Suppressor macrophage treated with lipopolysaccharide for 4 hours (primary cell): ENCODE results near the gene C18orf54.

Experiments used
- DNase-seq: peaks from one replicate; pipeline ENCODE4 v3.0.0-alpha.2; 2020

Gene C18orf54

DNA sequence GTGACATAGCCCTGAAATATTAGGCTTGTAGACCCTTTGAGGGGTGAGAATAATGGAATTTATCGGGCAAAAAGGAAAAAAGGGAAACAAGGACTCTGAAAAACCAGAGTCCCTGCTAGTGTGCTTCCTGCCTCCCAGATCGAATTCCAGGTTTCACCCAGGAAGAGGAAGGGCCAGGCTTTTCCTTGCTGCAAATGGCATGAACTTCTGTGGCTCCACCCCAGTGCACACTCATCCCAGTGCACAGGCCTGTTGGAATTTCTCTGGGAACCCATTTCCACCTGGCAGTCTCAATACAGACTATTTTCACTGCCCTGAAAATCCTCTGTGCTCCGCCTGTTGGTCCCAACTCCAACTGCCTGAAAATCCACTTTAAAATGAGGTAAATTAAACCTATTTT is 29.9 kb downstream of the C18orf54 start:
- DNase-seq = no peak

DNA sequence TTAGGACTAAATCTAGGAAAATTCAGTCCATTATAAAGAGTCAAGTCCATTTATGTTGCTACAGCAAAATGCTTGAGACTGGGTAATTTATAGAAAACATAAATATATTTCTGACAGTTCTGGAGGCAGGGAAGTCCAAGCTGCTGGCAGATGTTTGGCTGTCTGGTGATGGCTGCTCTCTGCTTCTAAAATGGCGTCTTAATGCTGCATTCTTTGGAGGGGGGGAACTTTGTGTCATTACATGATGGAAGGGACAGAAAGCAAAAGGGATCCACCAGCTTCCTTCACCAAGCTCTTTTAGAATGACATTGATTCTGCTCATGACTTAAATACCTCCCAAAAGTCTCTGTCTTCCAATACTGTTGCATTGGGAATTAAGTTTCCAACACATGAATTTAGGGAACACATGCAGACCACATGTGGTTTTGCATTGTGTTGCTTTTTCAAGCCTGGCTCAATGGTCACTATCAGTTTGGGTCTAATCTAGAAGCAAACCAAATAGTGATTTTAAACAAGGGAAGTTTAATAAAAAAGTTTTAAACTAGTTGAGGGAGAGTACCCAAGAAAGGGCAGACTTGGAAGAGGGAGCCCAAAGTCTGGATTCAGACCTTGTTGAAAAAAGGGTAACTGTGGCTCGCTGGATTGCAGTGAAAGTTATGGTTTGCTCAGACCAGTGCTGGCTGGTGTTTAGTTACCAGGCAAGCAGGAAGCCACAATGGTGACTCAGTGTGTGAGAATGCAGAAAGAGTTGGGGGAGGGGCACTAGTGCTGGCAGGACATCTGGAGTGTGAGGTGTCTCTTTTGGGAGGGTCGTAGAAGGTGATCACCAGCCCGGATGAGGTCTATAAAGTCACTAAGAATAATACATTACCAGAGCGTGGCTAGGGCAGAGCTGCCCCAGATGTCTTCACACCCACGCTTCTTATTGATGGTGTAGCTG is 30.8 kb downstream of the C18orf54 start:
- DNase-seq = peak; percentile 41

DNA sequence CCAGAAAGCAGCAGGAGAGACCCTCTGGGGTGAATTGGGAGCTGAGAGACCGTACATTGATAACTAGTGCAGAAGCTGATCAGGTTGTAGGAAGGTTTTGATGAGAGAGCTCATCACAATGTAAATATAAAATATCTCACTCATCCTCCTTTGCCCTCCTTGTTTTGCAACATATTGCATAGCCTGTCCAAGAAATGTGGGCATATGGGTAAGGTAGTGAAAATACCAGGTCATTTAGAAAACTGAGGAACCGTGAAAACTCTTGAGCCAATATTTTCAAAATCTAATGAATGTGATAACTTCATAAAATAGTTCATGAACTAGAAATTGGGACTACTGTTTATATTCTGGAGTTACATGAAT is 31.4 kb downstream of the C18orf54 start:
- DNase-seq = no peak

DNA sequence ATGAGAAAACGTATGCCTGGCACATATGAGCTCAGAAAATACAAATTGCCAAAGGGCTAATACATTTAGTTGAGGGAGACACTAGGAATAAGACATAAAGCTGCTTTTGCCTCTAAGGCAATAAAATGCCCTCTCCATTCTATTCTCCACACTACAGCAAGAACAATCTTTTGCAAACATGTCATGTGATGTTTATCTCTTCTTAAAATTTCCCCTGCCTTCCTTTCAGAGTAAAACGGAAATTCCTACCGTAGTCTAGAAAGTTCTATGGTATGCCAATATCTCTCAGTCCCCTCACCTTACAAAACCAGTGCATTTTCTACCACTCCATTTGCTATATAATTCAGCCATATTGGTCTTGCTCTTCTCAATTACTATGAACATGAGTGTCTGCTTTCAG is 33.1 kb downstream of the C18orf54 start:
- DNase-seq = no peak

DNA sequence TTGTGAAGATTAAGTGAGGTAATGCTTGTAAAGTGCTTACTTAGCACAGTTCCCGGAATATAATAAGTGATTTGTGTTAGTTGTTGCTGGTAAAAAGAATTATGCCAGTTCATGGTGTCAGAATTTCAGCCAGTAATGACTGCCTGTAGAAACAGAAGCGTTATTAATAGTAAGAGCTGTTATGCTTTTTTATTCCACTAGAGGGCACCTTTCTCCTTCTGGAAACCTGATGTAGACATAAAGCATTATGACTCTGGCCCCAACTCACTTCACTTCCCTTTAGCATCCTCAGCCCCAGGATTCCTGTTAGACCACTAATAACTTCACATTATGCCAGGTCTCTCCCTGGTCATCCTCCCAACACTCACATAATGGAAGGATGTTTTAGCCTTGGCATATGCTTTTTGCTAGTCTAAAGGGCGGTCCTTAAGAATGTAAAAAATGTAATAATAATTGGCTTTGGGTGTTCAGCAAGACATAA is 34.9 kb downstream of the C18orf54 start:
- DNase-seq = peak; percentile 88

DNA sequence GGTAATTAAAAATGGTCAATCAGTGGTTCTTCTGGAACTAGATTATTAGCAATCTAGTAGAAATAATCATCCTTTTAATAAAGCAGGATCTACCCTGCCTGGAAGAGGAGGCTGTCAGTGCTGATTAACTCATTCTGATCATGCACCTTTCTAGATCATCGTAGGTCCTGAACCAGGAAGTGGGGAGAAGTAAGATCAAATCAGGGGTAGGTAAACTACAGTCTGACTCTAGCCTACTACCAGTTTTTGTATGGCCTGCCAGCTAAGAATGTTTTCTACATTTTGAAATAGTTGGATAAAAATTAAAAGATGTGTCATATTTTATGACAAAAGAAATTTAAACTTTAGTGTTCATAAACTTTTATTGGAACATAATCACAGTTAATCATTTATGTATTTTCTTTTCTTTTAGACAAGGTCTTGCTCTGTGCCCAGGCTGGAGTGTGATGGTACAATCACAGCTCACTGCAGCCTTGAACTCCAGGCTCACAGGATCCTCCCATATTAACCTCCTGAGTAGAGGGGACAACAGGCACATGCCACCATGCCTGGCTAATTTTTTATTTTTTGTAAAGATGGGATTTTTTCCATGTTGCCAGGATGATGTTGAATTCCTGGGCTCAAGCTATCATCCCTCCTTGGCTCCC is 36.1 kb downstream of the C18orf54 start:
- DNase-seq = no peak

DNA sequence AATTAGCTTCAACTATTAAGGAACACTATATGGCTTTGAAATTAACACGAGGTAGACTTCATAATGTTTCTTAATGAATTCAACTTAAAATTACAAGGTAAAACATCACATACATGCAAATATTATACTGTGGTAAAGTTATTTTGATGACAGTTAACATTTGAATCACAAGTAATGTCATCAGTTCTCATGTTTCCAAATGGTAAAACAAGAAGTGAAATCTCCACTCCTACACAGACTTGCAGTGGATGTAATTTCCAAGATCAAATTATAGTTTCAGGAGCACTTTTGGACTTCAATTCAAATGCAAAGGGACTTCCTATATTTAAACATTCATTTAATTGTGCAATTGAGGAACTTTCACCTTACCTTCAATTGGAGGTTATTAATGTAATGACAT is 39.1 kb downstream of the C18orf54 start:
- peak; percentile 56 for DNase-seq

DNA sequence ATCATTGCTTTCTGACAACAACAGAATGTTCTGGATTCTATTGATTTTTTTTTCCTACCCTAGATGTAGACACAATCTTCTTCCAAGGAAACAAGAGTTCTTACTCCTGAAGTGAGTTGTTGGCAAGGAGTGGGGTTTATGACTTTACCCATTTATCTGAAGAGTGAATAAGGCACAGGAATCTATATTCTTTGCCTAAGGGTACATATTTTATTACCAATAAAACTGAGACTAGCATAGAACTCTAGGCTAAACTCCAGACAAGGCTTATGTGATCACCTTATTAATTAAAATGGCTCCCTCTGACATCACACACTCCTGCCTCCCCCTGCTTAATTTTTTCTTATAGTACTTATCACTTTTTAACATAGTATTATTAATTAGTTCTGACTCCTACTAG is 47.6 kb downstream of the C18orf54 start:
- DNase-seq = no peak

DNA sequence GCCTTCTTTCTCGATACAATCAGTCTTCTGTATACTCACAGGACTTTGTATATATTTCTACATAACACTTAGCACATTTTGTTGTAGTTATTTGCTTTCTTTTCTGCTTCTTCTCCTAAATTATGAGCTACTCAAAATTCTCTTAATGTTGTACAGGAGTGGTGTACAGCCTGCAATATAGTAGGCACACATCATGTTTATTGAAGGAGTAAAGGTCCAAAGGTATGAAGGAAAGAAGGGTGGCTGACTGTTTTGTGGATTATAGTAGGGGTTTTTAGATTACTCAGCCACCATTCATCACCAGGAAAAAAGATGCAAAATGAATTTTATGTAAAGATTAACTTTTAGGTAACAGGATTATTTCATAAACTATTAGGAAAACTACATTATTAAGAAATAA is 54.1 kb downstream of the C18orf54 start:
- DNase-seq = no peak

DNA sequence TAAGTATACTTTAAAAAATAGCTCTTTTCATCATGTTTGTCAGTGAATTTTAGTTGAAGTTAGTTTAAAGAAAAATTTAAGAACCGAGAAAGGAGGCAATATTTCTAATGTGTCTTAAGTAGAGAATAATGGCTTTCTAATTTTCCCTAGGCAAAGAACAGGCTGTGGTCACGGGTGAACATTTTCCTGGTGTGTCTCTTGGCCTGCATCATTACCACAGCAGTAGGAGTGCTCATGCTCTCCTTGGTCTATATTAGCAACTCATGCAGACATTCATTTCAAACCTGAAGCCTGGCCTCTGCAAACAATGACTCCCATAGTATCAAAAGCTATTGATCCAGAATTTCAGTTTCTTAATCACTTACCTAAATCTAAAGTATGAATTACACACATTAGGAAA is 57.4 kb downstream of the C18orf54 start:
- DNase-seq = no peak

DNA sequence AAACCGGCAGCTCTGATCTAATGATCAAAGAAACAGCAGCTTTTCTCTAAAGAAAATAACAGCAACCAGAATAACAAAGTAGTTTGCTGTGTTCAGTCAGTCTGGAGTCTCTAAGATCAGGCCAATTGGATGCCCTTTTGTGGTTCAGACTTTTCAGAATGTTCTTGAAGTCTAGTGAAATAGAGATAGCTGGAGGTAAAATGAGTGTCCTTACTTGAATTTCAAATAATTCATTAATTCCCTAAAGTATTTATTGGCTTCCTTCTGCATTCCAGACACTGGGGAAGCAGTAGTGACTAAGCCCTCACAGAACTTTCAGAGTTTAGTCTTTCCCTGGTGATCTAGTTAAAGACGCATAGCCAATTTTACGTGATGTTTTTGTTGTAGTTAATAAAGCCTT is 58.7 kb downstream of the C18orf54 start:
- DNase-seq = no peak

DNA sequence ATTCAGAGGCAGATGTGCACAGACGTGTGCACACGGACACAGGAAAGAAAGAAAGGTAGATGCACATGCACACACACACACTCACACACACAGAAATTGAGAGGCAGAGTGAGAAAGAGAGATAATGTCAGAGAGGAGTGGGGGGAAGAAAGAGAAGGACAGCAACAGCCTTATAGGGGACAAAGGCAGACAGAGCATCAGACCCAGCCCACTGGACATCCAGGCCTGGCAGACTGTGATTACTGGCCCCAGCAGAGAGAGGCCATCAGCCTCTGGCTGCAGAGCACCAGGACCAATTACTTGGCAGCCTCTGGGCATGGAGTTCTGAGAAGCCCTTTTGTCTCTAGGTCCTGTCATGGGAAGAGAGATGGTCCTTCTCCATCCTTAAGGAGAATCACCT is 66.1 kb downstream of the C18orf54 start:
- no peak for DNase-seq

DNA sequence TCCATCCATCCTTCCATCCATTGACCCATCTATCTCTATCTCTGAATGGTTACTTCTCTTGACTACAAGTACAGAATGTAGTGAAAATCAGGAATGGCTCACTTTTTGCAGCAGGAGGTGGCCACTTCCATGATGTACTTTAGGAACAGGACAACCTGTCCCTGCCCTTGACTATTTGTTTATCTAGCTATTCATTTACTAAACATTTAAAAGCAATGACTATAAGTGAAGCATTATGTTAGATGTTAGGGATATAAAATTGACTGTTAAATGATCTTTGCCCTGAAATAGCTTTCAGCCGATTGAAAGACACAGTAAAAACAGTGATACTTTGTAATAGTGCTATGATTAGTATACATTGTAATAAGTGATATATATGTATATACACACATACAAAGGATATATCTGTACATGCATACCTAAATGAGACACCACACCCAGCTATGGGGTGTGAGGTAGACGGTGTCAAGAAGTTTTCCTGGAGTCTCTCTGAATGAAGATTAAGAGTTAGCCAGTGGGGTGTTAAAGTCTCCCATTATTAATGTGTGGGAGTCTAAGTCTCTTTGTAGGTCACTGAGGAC is 68.5 kb downstream of the C18orf54 start:
- no peak for DNase-seq
